H9 (cell line): Measurements from ENCODE around the gene VIP. TPM values are rescaled to one million over a fixed set of nuclear protein-coding genes. Genes with fewer than 3 reads are reported as not detected.

Experiments
- DNase-seq: peaks from one replicate; pipeline ENCODE4 v3.0.0-alpha.2; 2017
- H2AFZ ChIP-seq: one replicate; pipeline ENCODE4 v1.6.1; 2013; ENCODE audit warnings: mild to moderate bottlenecking, low read length, control low read depth, moderate library complexity
- H2AK5ac ChIP-seq: 2 replicates; pipeline ENCODE4 v1.6.1; 2013; ENCODE audit warnings: low read length, control low read depth, mixed read lengths; ENCODE audit not compliant: insufficient read length
- H2BK120ac ChIP-seq: one replicate; pipeline ENCODE4 v1.6.1; 2013; ENCODE audit warnings: low read depth, mild to moderate bottlenecking, low read length, control low read depth, inconsistent platforms; ENCODE audit not compliant: poor library complexity, severe bottlenecking
- H2BK12ac ChIP-seq: 2 replicates; pipeline ENCODE4 v1.6.1; 2013; ENCODE audit warnings: low read length, control low read depth, mixed read lengths, low read depth; ENCODE audit not compliant: insufficient read length
- H2BK15ac ChIP-seq: 2 replicates; pipeline ENCODE4 v1.6.1; 2013; ENCODE audit warnings: low read depth, low read length, control low read depth
- H2BK20ac ChIP-seq: one replicate; pipeline ENCODE4 v1.6.1; 2013; ENCODE audit warnings: low read depth, mild to moderate bottlenecking, low read length, control low read depth, inconsistent platforms; ENCODE audit not compliant: poor library complexity, severe bottlenecking
- H2BK5ac ChIP-seq: 2 replicates; pipeline ENCODE4 v1.6.1; 2013; ENCODE audit warnings: low read length, control low read depth, mixed read lengths; ENCODE audit not compliant: insufficient read length
- H3K14ac ChIP-seq: 2 replicates; pipeline ENCODE4 v1.6.1; 2013; ENCODE audit warnings: low read length, control low read depth; ENCODE audit not compliant: insufficient read depth
- H3K18ac ChIP-seq: 2 replicates; pipeline ENCODE4 v1.6.1; 2013; ENCODE audit warnings: low read depth, mild to moderate bottlenecking, mixed read lengths, low read length, control low read depth; ENCODE audit not compliant: insufficient read length
- H3K23ac ChIP-seq: 2 replicates; pipeline ENCODE4 v1.6.1; 2013; ENCODE audit warnings: low read length, control low read depth, mixed read lengths, low read depth; ENCODE audit not compliant: insufficient read length
- H3K23me2 ChIP-seq: 2 replicates; pipeline ENCODE4 v1.6.1; 2013; ENCODE audit warnings: low read depth, mild to moderate bottlenecking, mixed read lengths, low read length, control low read depth; ENCODE audit not compliant: insufficient read length, poor library complexity, severe bottlenecking
- H3K27ac ChIP-seq: 2 replicates; pipeline ENCODE4 v1.5.1; 2013; ENCODE audit warnings: low read length, control low read depth, mixed read lengths, low read depth; ENCODE audit not compliant: insufficient read length
- H3K27me3 ChIP-seq: 2 replicates; pipeline ENCODE4 v1.6.1; 2013; ENCODE audit warnings: low read length, control low read depth, inconsistent platforms; ENCODE audit not compliant: insufficient read depth
- H3K4ac ChIP-seq: 2 replicates; pipeline ENCODE4 v1.6.1; 2013; ENCODE audit warnings: low read depth, mild to moderate bottlenecking, control low read depth, inconsistent platforms, low read length, moderate library complexity
- H3K4me1 ChIP-seq: 2 replicates; pipeline ENCODE4 v1.6.1; 2013; ENCODE audit warnings: low read length, control low read depth, inconsistent platforms; ENCODE audit not compliant: insufficient read depth
- H3K4me2 ChIP-seq: 2 replicates; pipeline ENCODE4 v1.6.1; 2013; ENCODE audit warnings: low read length, control low read depth, mixed read lengths; ENCODE audit not compliant: insufficient read length, insufficient read depth
- H3K56ac ChIP-seq: 2 replicates; pipeline ENCODE4 v1.6.1; 2013; ENCODE audit warnings: low read depth, mild to moderate bottlenecking, mixed read lengths, low read length, control low read depth; ENCODE audit not compliant: insufficient read length
- H3K79me1 ChIP-seq: 2 replicates; pipeline ENCODE4 v1.6.1; 2013; ENCODE audit warnings: low read depth, mild to moderate bottlenecking, moderate library complexity, low read length, control low read depth, inconsistent platforms; ENCODE audit not compliant: insufficient read depth, poor library complexity, severe bottlenecking
- H3K79me2 ChIP-seq: 2 replicates; pipeline ENCODE4 v1.6.1; 2013; ENCODE audit warnings: low read length, control low read depth, inconsistent platforms; ENCODE audit not compliant: insufficient read depth
- H3K9ac ChIP-seq: 2 replicates; pipeline ENCODE4 v1.6.1; 2013; ENCODE audit warnings: low read length, control low read depth, mixed read lengths; ENCODE audit not compliant: insufficient read length; ENCODE audit errors: extremely low read depth
- H3K9me3 ChIP-seq: one replicate; pipeline ENCODE4 v1.6.1; 2013; ENCODE audit warnings: low read depth, low read length, inconsistent platforms; ENCODE audit not compliant: control insufficient read depth
- H3T11ph ChIP-seq: one replicate; pipeline ENCODE4 v1.6.1; 2013; ENCODE audit warnings: mild to moderate bottlenecking, low read length, control low read depth, inconsistent platforms
- H4K20me1 ChIP-seq: one replicate; pipeline ENCODE4 v1.6.1; 2013; ENCODE audit not compliant: control insufficient read depth, insufficient read length, insufficient read depth
- H4K5ac ChIP-seq: 2 replicates; pipeline ENCODE4 v1.6.1; 2013; ENCODE audit warnings: low read depth, mild to moderate bottlenecking, mixed read lengths, low read length, control low read depth; ENCODE audit not compliant: insufficient read length
- H4K8ac ChIP-seq: replicated peaks from 2 replicates; pipeline ENCODE4 v1.6.1; 2013; ENCODE audit warnings: low read length, control low read depth, mixed read lengths, low read depth; ENCODE audit not compliant: insufficient read length
- H4K91ac ChIP-seq: 2 replicates; pipeline ENCODE4 v1.6.1; 2013; ENCODE audit warnings: low read depth, mild to moderate bottlenecking, moderate library complexity, mixed read lengths, low read length, control low read depth; ENCODE audit not compliant: insufficient read length
- H3K27ac Mint-ChIP-seq, 3 experiments: 2 replicates in 2 of 3; 3 replicates in 1 of 3; pipeline ENCODE4 v1.8.0; 2020 to 2021; ENCODE audit warnings: mixed read lengths in 3 of 3, mild to moderate bottlenecking in 1 of 3, moderate library complexity in 1 of 3
- H3K27me3 Mint-ChIP-seq: 2 replicates; pipeline ENCODE4 v1.8.0; 2021; ENCODE audit warnings: low read depth, mild to moderate bottlenecking, moderate library complexity, mixed read lengths
- H3K36me3 Mint-ChIP-seq, 3 experiments: 2 replicates in 2 of 3; 3 replicates in 1 of 3; pipeline ENCODE4 v1.8.0; 2020 to 2021; ENCODE audit warnings: low read depth in 3 of 3, mixed read lengths in 3 of 3; ENCODE audit not compliant: insufficient read depth in 1 of 3
- H3K4me1 Mint-ChIP-seq, 2 experiments: 2 replicates each; pipeline ENCODE4 v1.8.0; 2020; ENCODE audit warnings: mixed read lengths in 2 of 2
- H3K4me3 Mint-ChIP-seq, 2 experiments: 2 replicates in 1 of 2; 3 replicates in 1 of 2; pipeline ENCODE4 v1.8.0; 2020 to 2021; ENCODE audit warnings: mild to moderate bottlenecking in 2 of 2, mixed read lengths in 2 of 2, moderate library complexity in 1 of 2
- H3K9me3 Mint-ChIP-seq, 2 experiments: 2 replicates in 1 of 2; 3 replicates in 1 of 2; pipeline ENCODE4 v1.8.0; 2020; ENCODE audit warnings: mild to moderate bottlenecking in 2 of 2, mixed read lengths in 2 of 2, moderate library complexity in 1 of 2
- WGBS: extraction: QIAGEN DNeasy Blood & Tissue Kit; methylation state at CpG from one replicate; pipeline ENCODE4 v1.1.7; 2013; ENCODE audit warnings: missing lambda C conversion rate, low lambda C conversion rate, mixed read lengths; ENCODE audit not compliant: insufficient read length; ENCODE audit errors: extremely low coverage; 5-methylcytosine and 5-hydroxymethylcytosine counted together
- total RNA-seq: library from RNA; stranded (reverse); gene quantifications from 2 replicates; pipeline ENCODE4 v1.2.1, GENCODE V29; 2021
- TF ChIP-seq, protein P1 (sequence below): fragments of 200-600 bp; sonication (generic); conservative IDR thresholded peaks from 3 replicates; pipeline ENCODE4 v1.8.0; 2021; ENCODE audit warnings: antibody characterized with exemption, mild to moderate bottlenecking

The VIP gene
- total RNA-seq, 1 experiment from 2014 or later = not detected

DNA sequence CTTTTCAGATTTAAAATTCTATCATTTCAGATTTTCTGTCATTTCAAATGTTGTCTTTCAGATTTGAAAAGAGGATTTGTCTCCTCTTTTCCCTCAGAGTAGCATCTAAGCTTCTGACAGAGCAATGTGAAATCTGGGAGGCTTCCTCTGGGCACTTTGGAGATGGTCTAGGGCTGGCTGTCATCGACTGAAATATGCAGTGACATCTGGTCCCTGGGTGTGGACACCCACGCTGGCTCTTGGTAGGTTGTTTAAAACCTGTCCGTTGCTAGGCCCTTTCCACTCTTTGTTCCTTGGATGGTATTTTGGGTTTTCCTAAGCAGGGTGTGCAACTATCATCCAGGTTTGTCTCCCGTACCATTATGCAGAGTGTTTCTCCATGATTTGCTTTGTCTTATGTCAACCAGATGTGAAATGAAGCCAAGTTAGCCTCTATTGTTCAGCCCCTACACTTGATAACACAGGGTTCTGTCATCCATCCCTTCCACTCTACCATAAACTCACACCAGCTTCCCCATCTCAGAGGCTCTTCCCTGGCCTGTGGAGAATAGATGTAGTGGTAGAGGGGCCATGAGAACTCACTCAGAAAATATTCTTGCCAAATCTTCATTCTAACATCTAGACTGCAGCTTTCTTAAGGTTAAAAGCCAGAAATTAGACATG, 5.0 kb upstream of the VIP start:
- no peak for DNase-seq
- H2BK15ac ChIP-seq = no peak overlapping the region
- no peak overlapping the region for H3K18ac ChIP-seq
- H3K79me1 ChIP-seq = no peaks in the 10 kb centered on the region
- no peak overlapping the region for H2AK5ac ChIP-seq
- H4K8ac ChIP-seq = no peak overlapping the region
- H3K27me3 ChIP-seq = no peaks in the 10 kb centered on the region
- H2BK20ac ChIP-seq = no peak overlapping the region
- H2AFZ ChIP-seq = no peak overlapping the region
- H4K5ac ChIP-seq = no peak overlapping the region
- Mint-ChIP-seq H3K4me1 (peaks cover 14 to 17% of the 10 kb centered on the region in 2 experiments), H3K4me3 (no peak overlapping the region), H3K27me3 (no peaks in the 10 kb centered on the region), H3K27ac (no peak overlapping the region; a peak in 1 of 7 replicates), H3K9me3 (no peaks in the 10 kb centered on the region), H3K36me3 (no peaks in the 10 kb centered on the region)
- TF ChIP-seq, protein P1, sequence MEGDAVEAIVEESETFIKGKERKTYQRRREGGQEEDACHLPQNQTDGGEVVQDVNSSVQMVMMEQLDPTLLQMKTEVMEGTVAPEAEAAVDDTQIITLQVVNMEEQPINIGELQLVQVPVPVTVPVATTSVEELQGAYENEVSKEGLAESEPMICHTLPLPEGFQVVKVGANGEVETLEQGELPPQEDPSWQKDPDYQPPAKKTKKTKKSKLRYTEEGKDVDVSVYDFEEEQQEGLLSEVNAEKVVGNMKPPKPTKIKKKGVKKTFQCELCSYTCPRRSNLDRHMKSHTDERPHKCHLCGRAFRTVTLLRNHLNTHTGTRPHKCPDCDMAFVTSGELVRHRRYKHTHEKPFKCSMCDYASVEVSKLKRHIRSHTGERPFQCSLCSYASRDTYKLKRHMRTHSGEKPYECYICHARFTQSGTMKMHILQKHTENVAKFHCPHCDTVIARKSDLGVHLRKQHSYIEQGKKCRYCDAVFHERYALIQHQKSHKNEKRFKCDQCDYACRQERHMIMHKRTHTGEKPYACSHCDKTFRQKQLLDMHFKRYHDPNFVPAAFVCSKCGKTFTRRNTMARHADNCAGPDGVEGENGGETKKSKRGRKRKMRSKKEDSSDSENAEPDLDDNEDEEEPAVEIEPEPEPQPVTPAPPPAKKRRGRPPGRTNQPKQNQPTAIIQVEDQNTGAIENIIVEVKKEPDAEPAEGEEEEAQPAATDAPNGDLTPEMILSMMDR = no peak
- no peak overlapping the region for H3K9ac ChIP-seq
- H3K4ac ChIP-seq = no peak overlapping the region
- no CpG with 5 or more reads among the region's 4 CpGs for WGBS
- no peaks in the 10 kb centered on the region for H3K79me2 ChIP-seq
- no peak overlapping the region for H2BK12ac ChIP-seq
- H3K56ac ChIP-seq = no peak overlapping the region
- no peak overlapping the region for H3K14ac ChIP-seq
- no peak overlapping the region for H4K91ac ChIP-seq
- H3K23ac ChIP-seq = no peak overlapping the region
- no peaks in the 10 kb centered on the region for H3K4me1 ChIP-seq
- no peaks in the 10 kb centered on the region for H4K20me1 ChIP-seq
- H3K27ac ChIP-seq = no peak overlapping the region
- H2BK120ac ChIP-seq = no peak overlapping the region
- H3K4me2 ChIP-seq = no peak overlapping the region
- no peak overlapping the region for H3T11ph ChIP-seq
- H2BK5ac ChIP-seq = no peak overlapping the region
- H3K9me3 ChIP-seq = no peaks in the 10 kb centered on the region
- H3K23me2 ChIP-seq = no peaks in the 10 kb centered on the region
